Pancreas (tissue), 10 donors: Measurements from ENCODE around the gene HLCS. TPM values are rescaled to one million over a fixed set of nuclear protein-coding genes. Genes with fewer than 3 reads are reported as not detected.

ENCODE experiments used
- ATAC-seq, 4 donors: fragments of 200-7000 bp; cut with Tn5 transposase; one replicate each; pipeline versions ENCODE4 v1.8.0 to v1.9.1; 2020; ENCODE audit warnings: mild to moderate bottlenecking in 4 of 4, moderate library complexity in 4 of 4
- DNase-seq, 6 donors: peaks; one replicate each; pipeline ENCODE4 v3.0.0-alpha.2; 2020
- FAIRE-seq: peaks from 2 replicates; lab custom pipeline; 2012; peaks lifted over from hg19 to GRCh38; lab: Jason Lieb, UNC
- H3K27ac ChIP-seq, 4 donors: fragments of 200-600 bp; sonication (generic); 1 replicate in 3 of 4; 2 replicates in 1 of 4; pipeline versions ENCODE4 v1.5.0 to v1.8.0; 2020
- H3K27me3 ChIP-seq, 4 donors: fragments of 200-600 bp; one replicate each; pipeline ENCODE4 v1.8.0; 2021
- H3K36me3 ChIP-seq, 3 donors: fragments of 200-600 bp; sonication (generic) in 1 of 3; one replicate each; pipeline versions ENCODE4 v1.5.0 to v1.8.0; 2020 to 2021
- H3K4me1 ChIP-seq, 3 donors: fragments of 200-600 bp; one replicate each; pipeline ENCODE4 v1.8.0; 2021
- H3K4me3 ChIP-seq, 4 donors: fragments of 200-600 bp; sonication (generic) in 2 of 4; one replicate each; pipeline versions ENCODE4 v1.5.0 to v1.8.0; 2020 to 2021
- H3K9me3 ChIP-seq, 4 donors: fragments of 200-600 bp; one replicate each; pipeline ENCODE4 v1.8.0; 2021
- WGBS, 2 donors: extraction: QIAGEN DNeasy Blood & Tissue Kit; methylation state at CpG; one replicate each; pipeline ENCODE4 v1.1.7; 2013; 5-methylcytosine and 5-hydroxymethylcytosine counted together
- intact Hi-C, 3 donors: fragments of 100-400 bp; cut with DNase I; formaldehyde crosslinking; loops; one replicate each; pipeline versions ENCODE4 v1.11.1 to v1.14.2; 2022
- polyA plus RNA-seq, 2 donors: library from polyadenylated mRNA; stranded (reverse); fragments of 200-250 nt; gene quantifications; one replicate each; pipeline ENCODE4 v1.2.3, GENCODE V29; 2013
- total RNA-seq, 6 donors: library from RNA; stranded (reverse); fragmentation: NEBNext Ultra II Directional in 4 of 6; extraction: Animal tissue kit (Norgen Biotek cat#: 25700) in 4 of 6; gene quantifications; one replicate each; pipeline versions ENCODE4 v1.2.1 to v1.2.4, GENCODE V29; 2021 to 2023
- TF ChIP-seq, protein P1 (sequence below), 4 donors: fragments of 200-600 bp; sonication (generic) in 3 of 4; IDR thresholded peaks; one replicate each; pipeline versions ENCODE4 v1.5.0 to v1.8.0; 2021; ENCODE audit warnings: antibody characterized with exemption in 4 of 4
- donor health status: healthy with polysubstance abuse.
- donor health status: DM: no; HTN: no; CAD: no; lungs with moderate emphysema.
- donor health status: DM: no; HTN: no; CAD: no.
- donor health status: control.
- donor health status: control.
- donor health status: Bipolar disorder and iron deficiency.
- donor health status: DM: yes; HTN: yes; CAD: no.
- donor health status: DM: no; HTN: no; CAD: no.
- donor health status: DM: no; HTN: no; CAD: no.
- donor health status: DM: yes; HTN: yes; CAD: no.

HLCS gene
- total and polyA plus RNA-seq, 8 donors: 5.5 to 14.0 (median 11.9) TPM

DNA sequence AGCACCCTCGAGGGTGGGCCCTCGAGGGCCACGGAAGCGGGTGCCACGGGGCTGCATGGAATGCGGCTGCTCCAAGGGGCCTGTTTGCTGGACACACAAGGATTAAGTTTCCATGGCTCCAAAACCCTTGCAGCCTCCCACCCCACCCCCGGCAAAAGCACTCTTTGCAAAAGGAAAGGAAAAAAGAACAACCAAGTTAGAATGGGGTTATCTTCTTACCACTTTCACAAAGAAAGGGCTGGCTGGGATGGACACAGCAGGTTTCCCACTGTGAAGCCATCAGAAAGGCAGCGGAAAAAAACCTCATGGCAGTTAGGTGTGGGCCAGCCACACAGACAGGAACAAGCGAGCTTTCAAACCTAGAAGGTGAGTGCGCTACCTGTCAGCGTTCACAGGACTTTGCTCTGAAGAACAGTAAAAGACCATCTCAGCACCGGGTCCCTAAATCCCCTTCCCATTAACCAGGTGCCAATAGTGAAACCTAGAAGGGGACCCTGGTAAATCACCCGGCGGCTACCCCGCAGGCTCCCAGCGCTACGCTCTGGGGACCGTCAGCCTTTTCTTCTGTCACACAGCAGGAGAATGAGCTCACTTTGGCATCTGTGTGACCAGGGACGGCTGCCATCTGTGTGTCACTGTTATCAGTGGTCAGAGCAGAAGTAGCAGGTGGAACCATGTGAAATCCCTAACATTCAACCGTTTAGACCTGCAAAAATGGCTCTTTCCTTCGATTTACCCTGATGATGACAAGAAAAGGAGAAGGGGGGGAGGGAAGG is 174.6 kb downstream of the HLCS start:
- Histone ChIP-seq H3K4me3 (no peak overlapping the region), H3K4me1 (no peaks in the 10 kb centered on the region), H3K27ac (no peak overlapping the region), H3K27me3 (no peaks in the 10 kb centered on the region), H3K36me3 (no peaks in the 10 kb centered on the region), H3K9me3 (no peaks in the 10 kb centered on the region)
- FAIRE-seq (no peak), ATAC-seq (peak in 3 of 4 donors; percentile 32 to 53 (median 35)), DNase-seq (no peak)
- TF ChIP-seq, protein P1, sequence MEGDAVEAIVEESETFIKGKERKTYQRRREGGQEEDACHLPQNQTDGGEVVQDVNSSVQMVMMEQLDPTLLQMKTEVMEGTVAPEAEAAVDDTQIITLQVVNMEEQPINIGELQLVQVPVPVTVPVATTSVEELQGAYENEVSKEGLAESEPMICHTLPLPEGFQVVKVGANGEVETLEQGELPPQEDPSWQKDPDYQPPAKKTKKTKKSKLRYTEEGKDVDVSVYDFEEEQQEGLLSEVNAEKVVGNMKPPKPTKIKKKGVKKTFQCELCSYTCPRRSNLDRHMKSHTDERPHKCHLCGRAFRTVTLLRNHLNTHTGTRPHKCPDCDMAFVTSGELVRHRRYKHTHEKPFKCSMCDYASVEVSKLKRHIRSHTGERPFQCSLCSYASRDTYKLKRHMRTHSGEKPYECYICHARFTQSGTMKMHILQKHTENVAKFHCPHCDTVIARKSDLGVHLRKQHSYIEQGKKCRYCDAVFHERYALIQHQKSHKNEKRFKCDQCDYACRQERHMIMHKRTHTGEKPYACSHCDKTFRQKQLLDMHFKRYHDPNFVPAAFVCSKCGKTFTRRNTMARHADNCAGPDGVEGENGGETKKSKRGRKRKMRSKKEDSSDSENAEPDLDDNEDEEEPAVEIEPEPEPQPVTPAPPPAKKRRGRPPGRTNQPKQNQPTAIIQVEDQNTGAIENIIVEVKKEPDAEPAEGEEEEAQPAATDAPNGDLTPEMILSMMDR (IDR thresholded peaks at IDR 0.05): no peak
- WGBS, 2 donors: 76 to 80% methylated on average over 21 of the region's 21 CpGs
- intact Hi-C loops: no loop called here

GRCh38 chr21:36791180-36791579 is 175.3 kb downstream of the HLCS start:
- no peak overlapping the region for H3K27ac ChIP-seq
- no peak overlapping the region for H3K4me3 ChIP-seq
- no peaks in the 10 kb centered on the region for H3K4me1 ChIP-seq
- H3K27me3 ChIP-seq: no peaks in the 10 kb centered on the region
- FAIRE-seq (no peak), ATAC-seq (peak in 1 of 4 donors; percentile 44), DNase-seq (no peak)
- H3K36me3 ChIP-seq: no peaks in the 10 kb centered on the region
- 67 to 75% methylated on average over 10 of the region's 10 CpGs for WGBS, 2 donors
- intact Hi-C loops: no loop called here
- TF ChIP-seq, protein P1 (IDR thresholded peaks at IDR 0.05): no peak
- no peaks in the 10 kb centered on the region for H3K9me3 ChIP-seq

GRCh38 chr21:36790616-36791015 is 175.9 kb downstream of the HLCS start:
- no peak overlapping the region for H3K4me3 ChIP-seq
- no peaks in the 10 kb centered on the region for H3K9me3 ChIP-seq
- TF ChIP-seq, protein P1 (IDR thresholded peaks at IDR 0.05): no peak
- intact Hi-C loops: no loop called here
- H3K27me3 ChIP-seq: no peaks in the 10 kb centered on the region
- no peak for DNase-seq
- FAIRE-seq: no peak
- ATAC-seq: peak in 2 of 4 donors; percentile 54 to 57
- H3K4me1 ChIP-seq: no peaks in the 10 kb centered on the region
- WGBS, 2 donors: 72 to 75% methylated on average over 7 of the region's 7 CpGs
- H3K27ac ChIP-seq: no peak overlapping the region
- H3K36me3 ChIP-seq: no peaks in the 10 kb centered on the region

DNA sequence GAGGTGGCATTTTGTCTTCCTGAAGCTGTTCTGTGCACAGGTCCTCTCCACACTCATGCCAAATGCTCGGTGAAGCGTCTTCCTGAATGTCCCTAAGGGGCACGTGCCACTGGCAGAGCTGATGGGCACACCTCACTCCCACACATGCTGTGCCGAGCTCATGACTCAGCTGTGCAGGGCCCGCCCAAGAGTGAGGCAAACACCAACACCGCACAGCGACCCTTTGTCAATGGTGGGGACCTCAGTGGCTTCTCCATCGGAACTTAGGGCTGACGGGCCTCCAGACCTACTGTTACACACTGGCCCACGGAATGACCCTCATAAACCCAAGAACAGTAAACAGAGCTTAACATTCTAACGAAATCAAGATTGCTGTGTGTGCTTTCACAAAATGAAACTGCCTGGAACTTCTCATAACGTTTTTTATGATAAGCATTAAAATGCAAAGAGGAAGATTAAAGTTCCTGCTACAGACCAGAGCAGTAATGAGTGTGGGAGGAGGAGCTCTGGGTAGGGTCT is 178.3 kb downstream of the HLCS start:
- Histone ChIP-seq H3K27me3 (no peaks in the 10 kb centered on the region), H3K9me3 (no peaks in the 10 kb centered on the region), H3K27ac (no peak overlapping the region), H3K4me3 (no peak overlapping the region), H3K36me3 (no peaks in the 10 kb centered on the region), H3K4me1 (no peaks in the 10 kb centered on the region)
- TF ChIP-seq, protein P1 (IDR thresholded peaks at IDR 0.05): no peak
- WGBS, 2 donors: 82 to 85% methylated on average over 12 of the region's 12 CpGs
- intact Hi-C loops: no loop called here
- FAIRE-seq: no peak
- DNase-seq: no peak
- ATAC-seq: peak in 1 of 4 donors; percentile 34

DNA sequence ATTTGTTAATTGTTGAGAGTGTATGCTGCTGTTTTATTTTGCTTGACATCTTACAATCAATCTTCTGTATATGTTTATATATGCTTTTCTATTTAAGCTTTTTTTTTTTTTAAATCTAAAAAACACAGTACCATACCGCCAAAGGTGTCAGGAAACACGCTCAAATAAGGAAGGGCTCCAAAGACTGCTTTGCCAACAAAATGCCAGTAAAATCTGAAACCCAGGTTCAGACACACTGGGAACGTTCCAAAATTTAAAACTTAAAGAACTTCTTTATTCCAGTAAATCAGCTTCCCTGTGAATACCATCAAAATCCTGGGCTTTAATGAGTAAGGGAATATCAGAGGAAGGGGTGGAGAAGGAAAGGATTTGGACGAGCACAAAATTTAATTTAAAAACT is 180.3 kb downstream of the HLCS start:
- DNase-seq: no peak
- ATAC-seq: no peak
- no peaks in the 10 kb centered on the region for H3K4me1 ChIP-seq
- no peak for FAIRE-seq
- TF ChIP-seq, protein P1 (IDR thresholded peaks at IDR 0.05): no peak
- no peaks in the 10 kb centered on the region for H3K9me3 ChIP-seq
- H3K36me3 ChIP-seq: no peaks in the 10 kb centered on the region
- intact Hi-C loops: no loop called here
- 87 to 96% methylated on average over 4 of the region's 4 CpGs for WGBS, 2 donors
- H3K27ac ChIP-seq: no peak overlapping the region
- H3K4me3 ChIP-seq: no peak overlapping the region
- no peaks in the 10 kb centered on the region for H3K27me3 ChIP-seq
